Neural progenitor cell (in vitro differentiated cells): ENCODE data around the gene ARSD.
"Not testable (repeated sequence)": the region's sequence is repeated elsewhere in the genome, so short reads cannot be mapped to it uniquely, and the experiment has no call there.

Experiments
- CTCF ChIP-seq: fragments of 200-600 bp; sonication (generic); IDR thresholded peaks from 2 replicates; pipeline ENCODE4 v1.5.1; 2017; ENCODE audit warnings: antibody characterized with exemption, mild to moderate bottlenecking
- EZH2 ChIP-seq: fragments of 200-600 bp; sonication (generic); IDR thresholded peaks from 2 replicates; pipeline ENCODE4 v1.6.1; 2017; ENCODE audit warnings: antibody characterized with exemption, mild to moderate bottlenecking, moderate library complexity

- TF ChIP-seq CTCF, EZH2: not testable (repeated sequence)
Measured at GRCh38 chrX:2963992-2964794, 35.1 kb upstream of the ARSD start.
